Pancreas (tissue), 10 donors: Measurements from ENCODE around the gene DNMT1. TPM values are rescaled to one million over a fixed set of nuclear protein-coding genes. Genes with fewer than 3 reads are reported as not detected.
A peak's percentile ranks its signal among the peaks of the same experiment; 100 is the strongest.

Experiments used
- ATAC-seq, 4 donors: fragments of 200-7000 bp; cut with Tn5 transposase; one replicate each; pipeline versions ENCODE4 v1.8.0 to v1.9.1; 2020; ENCODE audit warnings: mild to moderate bottlenecking in 4 of 4, moderate library complexity in 4 of 4
- DNase-seq, 6 donors: peaks; one replicate each; pipeline ENCODE4 v3.0.0-alpha.2; 2020
- FAIRE-seq: peaks from 2 replicates; lab custom pipeline; 2012; peaks lifted over from hg19 to GRCh38; lab: Jason Lieb, UNC
- H3K27ac ChIP-seq, 4 donors: fragments of 200-600 bp; sonication (generic); 1 replicate in 3 of 4; 2 replicates in 1 of 4; pipeline versions ENCODE4 v1.5.0 to v1.8.0; 2020
- H3K27me3 ChIP-seq, 4 donors: fragments of 200-600 bp; one replicate each; pipeline ENCODE4 v1.8.0; 2021
- H3K36me3 ChIP-seq, 3 donors: fragments of 200-600 bp; sonication (generic) in 1 of 3; one replicate each; pipeline versions ENCODE4 v1.5.0 to v1.8.0; 2020 to 2021
- H3K4me1 ChIP-seq, 3 donors: fragments of 200-600 bp; one replicate each; pipeline ENCODE4 v1.8.0; 2021
- H3K4me3 ChIP-seq, 4 donors: fragments of 200-600 bp; sonication (generic) in 2 of 4; one replicate each; pipeline versions ENCODE4 v1.5.0 to v1.8.0; 2020 to 2021
- H3K9me3 ChIP-seq, 4 donors: fragments of 200-600 bp; one replicate each; pipeline ENCODE4 v1.8.0; 2021
- CTCF ChIP-seq, 4 donors: fragments of 200-600 bp; sonication (generic) in 3 of 4; IDR thresholded peaks; one replicate each; pipeline versions ENCODE4 v1.5.0 to v1.8.0; 2021; ENCODE audit warnings: antibody characterized with exemption in 4 of 4
- WGBS, 2 donors: extraction: QIAGEN DNeasy Blood & Tissue Kit; methylation state at CpG; one replicate each; pipeline ENCODE4 v1.1.7; 2013; 5-methylcytosine and 5-hydroxymethylcytosine counted together
- intact Hi-C, 3 donors: fragments of 100-400 bp; cut with DNase I; formaldehyde crosslinking; loops; one replicate each; pipeline versions ENCODE4 v1.11.1 to v1.14.2; 2022
- polyA plus RNA-seq, 2 donors: library from polyadenylated mRNA; stranded (reverse); fragments of 200-250 nt; gene quantifications; one replicate each; pipeline ENCODE4 v1.2.3, GENCODE V29; 2013
- total RNA-seq, 6 donors: library from RNA; stranded (reverse); fragmentation: NEBNext Ultra II Directional in 4 of 6; extraction: Animal tissue kit (Norgen Biotek cat#: 25700) in 4 of 6; gene quantifications; one replicate each; pipeline versions ENCODE4 v1.2.1 to v1.2.4, GENCODE V29; 2021 to 2023
- donor health status: healthy with polysubstance abuse.
- donor health status: DM: no; HTN: no; CAD: no; lungs with moderate emphysema.
- donor health status: DM: no; HTN: no; CAD: no.
- donor health status: control.
- donor health status: control.
- donor health status: Bipolar disorder and iron deficiency.
- donor health status: DM: yes; HTN: yes; CAD: no.
- donor health status: DM: no; HTN: no; CAD: no.
- donor health status: DM: no; HTN: no; CAD: no.
- donor health status: DM: yes; HTN: yes; CAD: no.

DNMT1 gene
- total and polyA plus RNA-seq, 8 donors, result 11.4 to 28.7 (median 18.3) TPM

GRCh38 chr19:10107817-10108367 is 86.9 kb downstream of the DNMT1 start:
- WGBS, 2 donors, result 90 to 93% methylated on average over 14 of the region's 14 CpGs
- intact Hi-C loops, result no loop called here
- Histone ChIP-seq H3K27me3 (no peaks in the 10 kb centered on the region), H3K36me3 (peaks cover 14 to 31% (median 30%) of the 10 kb centered on the region in 3 donors), H3K27ac (no peak overlapping the region), H3K4me1 (peaks cover 0 to 8% (median 4%) of the 10 kb centered on the region in 3 donors), H3K9me3 (no peaks in the 10 kb centered on the region), H3K4me3 (no peak overlapping the region)
- no peak for DNase-seq
- no peak for ATAC-seq
- TF ChIP-seq CTCF (IDR thresholded peaks at IDR 0.05), result no peak
- no peak for FAIRE-seq

DNA sequence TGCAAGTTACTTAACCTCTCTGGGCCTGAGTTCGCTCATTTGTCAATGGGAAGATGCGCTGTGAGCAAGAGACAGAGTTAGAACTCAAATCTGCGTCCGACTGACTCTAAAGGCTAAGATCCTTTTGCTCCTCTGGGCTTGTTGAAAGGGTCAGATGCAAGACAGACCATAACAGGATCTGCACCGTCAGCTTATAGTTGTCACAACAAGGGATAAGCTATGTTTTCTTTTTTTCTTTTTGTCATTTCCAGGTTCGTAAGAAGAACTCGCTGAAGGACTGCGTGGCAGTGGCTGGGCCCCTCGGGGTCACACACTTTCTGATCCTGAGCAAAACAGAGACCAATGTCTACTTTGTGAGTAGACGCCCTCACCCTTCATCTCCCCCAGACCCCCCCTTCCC is 87.5 kb downstream of the DNMT1 start:
- DNase-seq, result no peak
- H3K9me3 ChIP-seq, result no peaks in the 10 kb centered on the region
- TF ChIP-seq CTCF (IDR thresholded peaks at IDR 0.05), result no peak
- WGBS, 2 donors, result 78 to 87% methylated on average over 10 of the region's 10 CpGs
- no peak for FAIRE-seq
- intact Hi-C loops, result no loop called here
- H3K36me3 ChIP-seq, result peaks cover 14 to 31% (median 30%) of the 10 kb centered on the region in 3 donors
- no peak overlapping the region for H3K27ac ChIP-seq
- peaks cover 0 to 7% (median 4%) of the 10 kb centered on the region in 3 donors for H3K4me1 ChIP-seq
- ATAC-seq, result no peak
- peak overlapping the region in 3 of 4 donors; percentile 47 to 92 (median 80) for H3K4me3 ChIP-seq
- H3K27me3 ChIP-seq, result no peaks in the 10 kb centered on the region

DNA sequence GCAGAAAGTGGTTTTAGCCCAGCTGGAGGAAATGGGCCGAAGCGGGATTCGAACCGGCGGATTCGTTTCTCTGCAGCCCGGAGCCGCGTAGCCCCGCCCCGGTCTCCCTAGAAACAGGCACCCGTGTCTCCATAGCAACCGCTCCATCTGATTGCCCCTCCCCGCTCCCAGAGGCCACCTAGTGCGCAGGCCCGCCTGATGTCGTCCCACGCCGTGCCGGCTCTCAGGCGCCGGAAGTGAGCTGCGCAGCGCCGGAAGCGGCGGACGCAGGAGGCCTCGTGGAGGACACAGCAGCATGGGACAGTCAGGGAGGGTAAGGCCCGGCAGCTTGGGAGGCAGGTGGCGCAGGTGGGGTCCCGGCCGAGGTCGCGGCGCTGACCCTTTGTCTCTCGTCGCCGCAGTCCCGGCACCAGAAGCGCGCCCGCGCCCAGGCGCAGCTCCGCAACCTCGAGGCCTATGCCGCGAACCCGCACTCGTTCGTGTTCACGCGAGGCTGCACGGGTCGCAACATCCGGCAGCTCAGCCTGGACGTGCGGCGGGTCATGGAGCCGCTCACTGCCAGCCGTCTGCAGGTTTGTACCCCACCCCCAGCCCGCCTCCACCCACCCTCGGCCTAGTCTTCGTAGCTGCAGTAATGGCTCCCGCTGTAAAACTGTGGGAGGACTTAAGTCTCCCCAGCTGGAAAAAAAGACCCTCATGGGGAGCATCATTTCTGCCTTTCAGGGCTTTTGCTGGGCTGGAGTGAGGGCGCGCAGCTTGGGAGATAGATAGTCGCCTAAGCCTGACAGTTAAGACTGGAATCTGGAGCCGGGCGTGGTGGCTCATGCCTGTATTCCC is 88.4 kb downstream of the DNMT1 start, which contains the start of gene PPAN:
TSS of gene PPAN (plus strand) at position 263 of the 837 bp plus-strand sequence. CDS start at position 296, 33 bp downstream.
- Histone ChIP-seq H3K27ac (peak within 1 kb of the TSS in 3 of 4 donors; percentile 28 to 50 (median 31)), H3K36me3 (peaks cover 14 to 31% (median 29%) of the 10 kb centered on the region in 3 donors), H3K4me1 (peaks cover 0 to 7% (median 4%) of the 10 kb centered on the region in 3 donors), H3K27me3 (no peaks in the 10 kb centered on the region), H3K4me3 (peak within 1 kb of the TSS; percentile 47 to 92 (median 82)), H3K9me3 (no peaks in the 10 kb centered on the region)
- ATAC-seq, result peak; percentile 97 to 98 (median 98)
- WGBS, 2 donors, result 1 to 2% methylated on average over 64 to 71 of the region's 71 CpGs
- DNase-seq, result peak; percentile 95 to 100 (median 98)
- peak; percentile 78 for FAIRE-seq
- intact Hi-C loops, result no loop called here
- TF ChIP-seq CTCF (IDR thresholded peaks at IDR 0.05), result no peak

GRCh38 chr19:10105509-10106099 is 89.1 kb downstream of the DNMT1 start:
- Histone ChIP-seq H3K9me3 (no peaks in the 10 kb centered on the region), H3K27me3 (no peaks in the 10 kb centered on the region), H3K27ac (peak overlapping the region in 1 of 4 donors; percentile 31), H3K36me3 (peaks cover 10 to 25% (median 22%) of the 10 kb centered on the region in 3 donors), H3K4me1 (peaks cover 0 to 7% (median 4%) of the 10 kb centered on the region in 3 donors), H3K4me3 (peak overlapping the region in 2 of 4 donors; percentile 47 to 92)
- DNase-seq, result peak in 1 of 6 donors; percentile 37
- WGBS, 2 donors, result 50 to 51% methylated on average over 16 of the region's 16 CpGs
- TF ChIP-seq CTCF (IDR thresholded peaks at IDR 0.05), result no peak
- FAIRE-seq, result no peak
- ATAC-seq, result peak in 1 of 4 donors; percentile 1
- intact Hi-C loops, result no loop called here
